ENCODE results near the gene ENDOV. TPM values are rescaled to one million over a fixed set of nuclear protein-coding genes. Genes with fewer than 3 reads are reported as not detected.

The ENDOV gene
- total RNA-seq, 1 experiment from 2014 or later: 14.1 TPM

GRCh38 chr17:80393961-80394360 lies 21.0 kb upstream of the ENDOV start:
- no peaks in the 10 kb centered on the region for H3K9me3 ChIP-seq (ENCODE audit: low read depth, low read length, poor library complexity, severe bottlenecking)
- H3K36me3 ChIP-seq (ENCODE audit: insufficient read depth, low read length, poor library complexity, severe bottlenecking): peaks cover 28% of the 10 kb centered on the region
- ChIA-PET CTCF (no interaction called here), POLR2A (ENCODE audit: low non-redundant PET) (no interaction called here)
- intact Hi-C loops (cut with micrococcal nuclease; ENCODE audit: unreplicated experiment): no loop called here
- H3K4me1 ChIP-seq (ENCODE audit: insufficient read depth, low read length, poor library complexity, severe bottlenecking): no peaks in the 10 kb centered on the region
- H3K27me3 ChIP-seq (replicated peaks; ENCODE audit: insufficient read depth, low read depth, low read length, poor library complexity): no peaks in the 10 kb centered on the region
- no TSS peak for BruUV-seq (replicated peaks)
- no peak overlapping the region for H3K27ac ChIP-seq (ENCODE audit: low read depth, low read length, poor library complexity, severe bottlenecking)
- no peak overlapping the region for H3K4me3 ChIP-seq (ENCODE audit: low read depth, low read length, poor library complexity, severe bottlenecking)
- TF ChIP-seq CTCF (conservative IDR thresholded peaks at IDR 0.05; ENCODE audit: low read depth, low read length): no peak
- TF ChIP-seq EZH2 (IDR thresholded peaks at IDR 0.05; ENCODE audit: borderline replicate concordance, low read depth, low read length, poor library complexity, severe bottlenecking): no peak
- DNase-seq (ENCODE audit: low spot score): no peak

- ChIA-PET CTCF (no interaction called here), POLR2A (ENCODE audit: low non-redundant PET) (no interaction called here)
- Histone ChIP-seq H3K4me1 (ENCODE audit: insufficient read depth, low read length, poor library complexity, severe bottlenecking) (no peaks in the 10 kb centered on the region), H3K27me3 (replicated peaks; ENCODE audit: insufficient read depth, low read depth, low read length, poor library complexity) (no peaks in the 10 kb centered on the region), H3K27ac (ENCODE audit: low read depth, low read length, poor library complexity, severe bottlenecking) (no peak overlapping the region), H3K9me3 (ENCODE audit: low read depth, low read length, poor library complexity, severe bottlenecking) (no peaks in the 10 kb centered on the region), H3K4me3 (ENCODE audit: low read depth, low read length, poor library complexity, severe bottlenecking) (no peak overlapping the region), H3K36me3 (ENCODE audit: insufficient read depth, low read length, poor library complexity, severe bottlenecking) (peaks cover 21% of the 10 kb centered on the region)
- TF ChIP-seq CTCF (conservative IDR thresholded peaks at IDR 0.05; ENCODE audit: low read depth, low read length) (no peak), EZH2 (IDR thresholded peaks at IDR 0.05; ENCODE audit: borderline replicate concordance, low read depth, low read length, poor library complexity, severe bottlenecking) (no peak)
- no peak for DNase-seq (ENCODE audit: low spot score)
- intact Hi-C loops (cut with micrococcal nuclease; ENCODE audit: unreplicated experiment): no loop called here
- no TSS peak for BruUV-seq (replicated peaks)
Measured at GRCh38 chr17:80394629-80395216, 20.2 kb upstream of the ENDOV start.

- ChIA-PET CTCF (interaction anchor here (0.7 kb wide), 1 partner anchor 29 kb away, joined by 5 read pairs; no protein-coding TSS in a partner anchor), POLR2A (ENCODE audit: low non-redundant PET) (no interaction called here)
- Histone ChIP-seq H3K4me3 (ENCODE audit: low read depth, low read length, poor library complexity, severe bottlenecking) (no peak overlapping the region), H3K36me3 (ENCODE audit: insufficient read depth, low read length, poor library complexity, severe bottlenecking) (peaks cover 17% of the 10 kb centered on the region), H3K9me3 (ENCODE audit: low read depth, low read length, poor library complexity, severe bottlenecking) (no peaks in the 10 kb centered on the region), H3K27ac (ENCODE audit: low read depth, low read length, poor library complexity, severe bottlenecking) (no peak overlapping the region), H3K27me3 (replicated peaks; ENCODE audit: insufficient read depth, low read depth, low read length, poor library complexity) (no peaks in the 10 kb centered on the region), H3K4me1 (ENCODE audit: insufficient read depth, low read length, poor library complexity, severe bottlenecking) (no peaks in the 10 kb centered on the region)
- TF ChIP-seq EZH2 (IDR thresholded peaks at IDR 0.05; ENCODE audit: borderline replicate concordance, low read depth, low read length, poor library complexity, severe bottlenecking) (no peak), CTCF (conservative IDR thresholded peaks at IDR 0.05; ENCODE audit: low read depth, low read length) (no peak)
- no peak for DNase-seq (ENCODE audit: low spot score)
- BruUV-seq (replicated peaks): no TSS peak
- intact Hi-C loops (cut with micrococcal nuclease; ENCODE audit: unreplicated experiment): no loop called here
Measured at GRCh38 chr17:80395402-80396151, 19.4 kb upstream of the ENDOV start.
